Fibroblast of peridontal ligament (primary cell): Measurements from ENCODE around the gene NIPAL3.

ENCODE experiments used
- DNase-seq: peaks from one replicate; pipeline ENCODE4 v3.0.0-alpha.2; 2010; ENCODE audit errors: extremely low read depth

Gene NIPAL3

DNA sequence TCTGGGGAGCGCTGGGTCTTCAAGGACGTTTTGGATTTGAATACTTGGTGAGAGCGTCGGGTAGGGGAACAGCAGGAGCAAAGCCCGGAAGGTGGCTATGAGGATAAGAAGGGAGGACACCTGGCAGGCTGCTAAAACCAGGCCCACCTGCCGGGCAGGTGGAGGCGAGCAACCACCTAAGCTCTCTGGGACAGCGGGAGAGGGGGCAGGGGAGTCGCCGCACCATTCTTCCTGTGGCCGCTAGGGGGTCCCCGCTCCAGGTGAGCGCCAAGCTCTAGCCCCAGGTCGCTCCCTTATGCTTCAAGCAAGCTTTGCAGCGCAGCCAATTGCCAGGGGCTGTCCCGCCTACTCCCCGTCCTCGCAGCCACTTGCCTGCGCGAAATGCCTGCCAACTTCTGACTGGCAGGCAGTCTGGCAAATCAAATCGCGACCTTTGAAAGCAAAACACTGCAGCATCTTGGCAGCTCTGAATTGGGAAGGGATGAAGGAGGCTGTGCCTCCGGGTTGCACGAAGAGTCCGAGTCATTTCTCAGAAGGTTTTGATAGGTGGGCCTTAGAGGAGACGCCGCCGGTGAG lies at the start of gene NIPAL3:
TSS of gene NIPAL3 (plus strand) at position 469 of the 576 bp plus-strand sequence. CDS start 3,746 bp downstream, outside the sequence.
- peak; percentile 99 for DNase-seq

DNA sequence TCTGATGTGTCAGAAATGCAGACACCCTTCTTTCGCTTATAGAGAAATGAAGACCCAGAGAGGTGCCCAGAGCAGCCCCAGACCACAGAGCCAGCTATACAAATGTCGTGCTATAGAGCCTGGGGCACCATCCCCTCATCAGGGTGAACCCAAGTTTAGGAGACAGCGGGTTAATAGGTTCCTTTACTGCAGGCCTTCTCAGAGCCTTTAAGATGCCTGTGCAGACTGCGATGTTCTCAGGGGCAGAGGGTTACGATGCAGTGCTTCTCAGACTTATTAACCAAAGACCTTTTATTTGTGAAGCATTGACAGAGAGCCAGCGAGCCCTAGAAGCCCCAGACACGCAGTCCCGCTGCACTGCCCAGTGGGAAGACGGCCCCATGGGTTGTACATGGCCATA lies 48.9 kb upstream of the NIPAL3 start:
- no peak for DNase-seq

DNA sequence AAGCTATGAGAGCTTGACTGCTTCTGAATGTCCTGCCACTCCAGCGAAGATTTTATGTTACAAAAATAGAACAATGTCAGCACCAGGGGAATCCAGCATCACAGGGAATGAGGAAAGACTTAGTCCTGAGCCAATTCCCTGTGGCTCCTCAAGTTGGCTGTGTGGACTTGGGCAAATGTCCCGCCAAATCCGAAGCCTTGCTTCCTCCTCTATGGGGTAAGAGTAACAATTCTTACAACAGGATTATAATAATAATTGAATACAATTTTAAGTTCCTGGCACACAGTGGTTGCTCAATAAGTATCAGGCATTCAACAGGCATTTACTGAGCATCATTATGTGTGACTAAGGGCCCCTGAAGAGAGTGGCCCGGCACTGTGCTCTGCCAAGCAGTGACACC lies 46.4 kb upstream of the NIPAL3 start:
- peak; percentile 76 for DNase-seq

DNA sequence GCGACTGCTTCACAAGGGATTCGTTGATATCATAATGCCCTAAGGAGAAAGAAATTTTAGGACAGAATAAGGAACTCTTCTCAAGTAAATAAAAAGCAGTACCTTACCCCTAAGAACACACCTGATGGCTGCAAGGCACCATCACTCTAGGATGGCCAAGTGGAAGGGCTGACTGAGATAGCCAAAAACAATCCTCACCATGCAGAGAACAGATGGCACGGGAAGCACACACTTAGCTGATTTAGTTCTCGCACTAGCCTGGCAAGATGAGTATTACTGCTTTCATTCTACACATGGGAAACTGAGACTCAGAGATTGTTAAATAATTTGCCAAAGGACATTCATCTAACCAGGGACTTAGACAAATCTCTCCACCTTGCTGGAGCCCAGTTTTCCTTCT lies 45.8 kb upstream of the NIPAL3 start:
- no peak for DNase-seq

DNA sequence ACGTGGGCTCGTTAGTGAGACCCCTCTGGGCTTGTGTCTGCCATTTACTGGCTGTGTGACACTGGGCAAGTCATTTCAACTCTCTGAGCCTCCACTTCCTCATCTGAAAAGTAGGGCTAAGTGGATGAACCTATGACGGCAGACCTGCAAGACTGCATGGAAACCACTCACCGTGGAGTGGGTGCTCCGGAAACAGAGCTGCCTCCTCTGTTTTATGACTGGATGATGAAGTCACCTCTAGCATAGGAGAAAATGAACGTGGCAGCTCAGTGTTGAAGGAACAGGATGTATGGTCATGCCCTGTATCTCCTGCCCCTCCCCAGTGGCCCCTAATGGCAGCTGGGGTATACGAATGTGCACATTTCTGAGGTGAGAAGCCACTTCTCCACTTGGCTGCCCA lies 42.6 kb upstream of the NIPAL3 start:
- no peak for DNase-seq

DNA sequence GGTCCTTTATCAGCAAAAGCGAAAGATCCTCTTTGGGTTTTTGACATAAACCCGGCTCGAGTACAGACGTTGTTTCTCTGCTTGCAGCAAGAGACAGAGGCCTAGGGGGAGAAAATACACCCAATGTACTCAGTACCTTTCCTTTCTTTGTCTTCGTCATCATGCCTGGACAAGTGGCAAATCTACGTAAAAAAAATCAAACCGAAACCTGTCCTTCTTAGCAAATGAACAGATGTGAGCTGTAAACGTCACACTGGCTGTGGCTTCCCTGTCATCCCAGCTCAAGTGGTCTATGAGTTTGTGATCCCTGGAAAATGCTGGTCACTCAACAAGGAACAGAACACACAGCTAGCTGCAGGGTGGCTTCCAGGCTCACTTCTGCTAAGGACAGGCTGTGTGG lies 41.9 kb upstream of the NIPAL3 start:
- no peak for DNase-seq

DNA sequence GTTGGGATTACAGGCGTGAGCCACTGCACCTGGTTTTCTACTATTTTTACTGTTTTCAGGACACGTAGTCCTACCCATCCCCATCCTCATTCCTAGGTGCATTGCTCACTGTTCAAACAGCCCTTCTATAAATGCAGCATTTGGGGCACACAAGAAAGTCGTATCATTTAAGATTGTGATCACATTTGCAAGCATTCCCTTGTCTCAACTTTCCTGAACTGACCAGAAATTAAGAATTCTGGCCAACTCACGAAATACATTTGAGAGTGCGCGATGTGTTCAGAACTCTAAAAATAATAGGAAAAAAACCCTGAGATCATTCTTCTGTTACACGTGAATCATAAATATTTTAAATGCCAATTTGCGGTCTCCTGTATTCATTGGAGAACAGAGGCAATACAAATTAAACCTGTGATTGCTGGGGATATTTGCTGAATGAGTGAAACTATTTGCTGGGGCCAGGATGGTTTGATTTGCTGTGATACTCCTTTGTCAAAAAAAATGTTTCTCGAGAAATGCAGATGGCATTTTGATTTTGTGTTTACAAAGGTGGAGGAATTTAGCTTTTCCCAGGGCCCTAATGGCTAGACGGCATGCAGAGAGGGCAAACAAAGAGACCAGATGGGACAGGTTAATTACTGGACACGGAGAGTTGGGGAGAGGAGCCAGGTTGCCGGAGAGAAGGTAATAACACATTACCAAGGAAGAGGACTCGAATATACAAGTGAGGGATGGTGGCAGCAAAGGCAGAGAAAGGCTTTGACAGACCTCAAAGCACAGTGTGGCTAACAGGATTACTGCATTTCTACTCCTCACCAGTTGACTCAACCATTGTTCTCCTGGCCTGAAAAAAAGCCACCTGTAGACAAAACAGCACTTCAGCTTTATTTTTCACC lies 40.5 kb upstream of the NIPAL3 start:
- DNase-seq: no peak

DNA sequence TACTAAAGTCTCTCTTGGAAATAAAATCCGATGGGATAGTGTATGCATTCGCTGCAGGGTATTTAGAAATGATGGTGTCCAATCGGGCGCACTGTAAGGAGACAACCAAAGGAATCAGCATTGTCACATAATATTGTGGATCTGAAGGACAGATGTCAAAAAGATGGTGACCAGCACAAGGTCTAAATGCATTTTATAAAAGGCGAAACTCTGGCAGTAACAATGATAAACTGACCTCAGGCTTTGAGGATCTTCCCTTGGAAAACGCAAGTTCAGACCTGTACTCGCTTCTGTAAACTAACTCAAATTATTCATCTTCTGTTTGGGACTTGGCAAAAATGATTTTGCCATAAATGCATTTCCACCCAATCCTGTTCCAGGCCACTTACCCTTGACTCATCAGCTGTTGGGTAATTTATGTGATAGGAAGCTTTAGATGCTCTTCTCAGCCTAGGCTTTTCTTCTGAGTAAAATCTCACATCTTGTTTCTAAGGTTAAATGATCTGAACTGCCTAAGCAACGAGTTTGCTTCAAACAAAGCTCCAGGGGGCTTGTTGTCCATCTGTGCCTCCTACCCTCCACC lies 35.8 kb upstream of the NIPAL3 start:
- peak; percentile 78 for DNase-seq

DNA sequence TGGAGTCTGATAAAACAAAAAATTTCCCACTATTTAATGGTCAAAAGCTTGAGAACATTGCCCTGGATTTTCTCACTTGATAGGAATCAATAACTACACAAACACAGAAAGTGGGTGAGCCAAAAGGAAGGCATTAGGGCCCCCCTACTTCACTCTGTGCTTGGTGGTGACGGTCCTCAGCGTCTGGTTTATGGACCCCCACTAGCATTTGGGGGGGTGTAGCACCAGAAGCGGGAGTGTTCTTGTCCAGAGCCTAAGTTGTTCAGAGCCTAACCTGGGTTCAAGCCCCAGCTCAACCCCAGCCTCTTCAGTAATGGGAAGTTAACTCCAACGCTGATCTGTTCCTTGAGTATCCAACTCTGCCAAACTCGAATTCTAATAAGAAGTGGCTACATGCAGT lies 35.1 kb upstream of the NIPAL3 start:
- no peak for DNase-seq

DNA sequence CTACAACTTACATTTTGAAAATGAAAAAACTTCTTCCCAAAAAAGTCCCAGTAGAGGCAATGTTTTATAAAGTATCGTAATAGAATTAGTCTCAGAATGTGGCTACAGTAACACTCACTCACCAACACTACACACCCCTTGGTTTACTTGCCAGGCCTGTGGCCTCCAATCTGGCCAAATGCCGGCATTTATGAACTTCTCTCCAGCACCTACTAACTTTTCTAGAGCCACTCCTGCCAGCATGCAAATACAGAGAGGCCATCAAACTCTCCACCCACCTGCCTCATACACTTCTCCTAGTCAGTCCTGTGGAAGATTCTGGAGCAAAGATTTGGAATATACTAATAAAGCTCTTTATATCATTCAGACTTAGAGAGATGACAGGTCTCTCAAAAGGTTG lies 34.3 kb upstream of the NIPAL3 start:
- DNase-seq: no peak

DNA sequence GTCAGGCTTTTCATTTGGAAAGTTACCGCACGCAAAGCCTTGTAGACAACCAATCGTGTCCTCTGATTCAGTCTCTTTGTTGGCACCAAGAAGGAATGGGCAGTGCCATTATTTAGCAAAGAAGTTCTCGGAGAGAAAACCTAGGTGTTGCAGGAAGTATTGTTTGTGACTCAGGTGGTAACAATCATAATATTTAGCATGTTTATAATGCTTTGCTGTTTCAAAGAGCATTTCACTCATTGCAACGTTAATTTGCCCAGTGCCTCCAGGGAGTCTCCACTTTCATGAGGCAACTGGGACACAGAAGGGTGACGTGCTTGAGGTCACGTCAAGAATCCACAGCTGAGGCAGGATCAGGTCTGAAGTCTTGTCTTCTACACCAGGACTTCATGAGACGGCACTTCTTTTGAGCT lies 33.4 kb upstream of the NIPAL3 start:
- no peak for DNase-seq

DNA sequence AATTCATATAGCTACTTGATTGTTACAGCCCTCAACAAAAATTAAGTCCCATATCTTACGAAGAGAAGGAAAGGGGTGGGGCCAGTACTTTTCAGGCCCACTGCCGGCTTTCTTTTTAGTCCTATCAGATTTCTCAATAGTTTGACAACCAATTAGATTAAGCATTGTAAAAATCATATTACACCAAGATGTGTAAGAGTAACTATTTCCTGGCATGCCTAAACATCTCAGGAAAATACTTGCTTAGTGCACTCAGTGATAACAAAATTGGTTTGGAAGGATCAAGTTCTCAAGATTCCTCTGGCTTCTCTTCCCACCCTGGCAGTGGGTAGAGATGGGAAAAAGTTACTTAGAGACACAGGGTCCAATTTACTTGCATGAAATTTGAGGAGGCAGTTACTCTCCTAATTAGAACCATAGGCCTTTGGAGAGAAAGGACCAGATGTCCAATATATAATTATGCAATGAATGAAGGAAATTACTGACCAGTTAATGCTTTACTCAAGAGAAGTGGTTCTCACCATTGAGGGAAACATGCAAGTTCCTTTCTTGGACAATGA lies 32.1 kb upstream of the NIPAL3 start:
- DNase-seq: peak; percentile 81

DNA sequence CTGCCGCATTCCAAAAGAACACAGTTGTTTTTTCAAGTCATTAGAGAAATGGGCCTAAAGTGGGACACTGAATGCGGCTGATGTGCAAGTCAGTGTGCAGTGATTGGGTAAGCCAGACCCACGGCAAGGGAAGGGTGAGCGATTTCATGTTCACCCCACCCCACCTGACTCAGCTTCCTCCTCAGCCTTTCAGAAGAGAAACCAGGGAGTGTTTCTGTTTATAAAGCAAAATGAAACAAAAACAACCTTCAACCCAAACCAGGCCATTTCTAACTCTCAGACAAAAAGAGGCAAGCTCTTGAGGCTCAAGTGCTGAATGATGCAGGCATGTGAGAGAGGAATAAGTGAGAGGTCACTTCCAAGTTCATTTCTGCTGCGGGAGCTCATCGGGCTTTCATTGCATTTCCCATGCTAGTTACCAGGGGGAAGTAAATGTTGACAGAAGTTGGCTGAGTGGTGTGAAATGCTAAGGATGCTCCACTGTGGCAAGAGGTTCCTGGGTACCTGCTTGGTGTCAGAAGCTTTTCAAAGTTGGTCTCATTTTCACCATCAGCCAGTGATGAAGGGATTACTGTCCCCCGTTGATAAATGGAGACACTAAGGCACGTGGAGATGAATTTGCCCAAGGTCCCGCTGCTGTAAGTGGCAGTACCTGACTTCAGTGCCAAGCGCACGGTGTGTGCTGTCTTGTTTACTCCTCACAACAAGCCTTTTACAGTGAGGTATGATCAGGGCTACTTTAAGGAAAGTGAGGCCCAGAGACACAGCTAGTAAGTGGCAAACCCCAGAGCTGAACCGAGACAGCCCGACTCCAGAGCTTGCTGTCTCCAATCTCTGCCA lies 31.1 kb upstream of the NIPAL3 start:
- peak; percentile 78 for DNase-seq

DNA sequence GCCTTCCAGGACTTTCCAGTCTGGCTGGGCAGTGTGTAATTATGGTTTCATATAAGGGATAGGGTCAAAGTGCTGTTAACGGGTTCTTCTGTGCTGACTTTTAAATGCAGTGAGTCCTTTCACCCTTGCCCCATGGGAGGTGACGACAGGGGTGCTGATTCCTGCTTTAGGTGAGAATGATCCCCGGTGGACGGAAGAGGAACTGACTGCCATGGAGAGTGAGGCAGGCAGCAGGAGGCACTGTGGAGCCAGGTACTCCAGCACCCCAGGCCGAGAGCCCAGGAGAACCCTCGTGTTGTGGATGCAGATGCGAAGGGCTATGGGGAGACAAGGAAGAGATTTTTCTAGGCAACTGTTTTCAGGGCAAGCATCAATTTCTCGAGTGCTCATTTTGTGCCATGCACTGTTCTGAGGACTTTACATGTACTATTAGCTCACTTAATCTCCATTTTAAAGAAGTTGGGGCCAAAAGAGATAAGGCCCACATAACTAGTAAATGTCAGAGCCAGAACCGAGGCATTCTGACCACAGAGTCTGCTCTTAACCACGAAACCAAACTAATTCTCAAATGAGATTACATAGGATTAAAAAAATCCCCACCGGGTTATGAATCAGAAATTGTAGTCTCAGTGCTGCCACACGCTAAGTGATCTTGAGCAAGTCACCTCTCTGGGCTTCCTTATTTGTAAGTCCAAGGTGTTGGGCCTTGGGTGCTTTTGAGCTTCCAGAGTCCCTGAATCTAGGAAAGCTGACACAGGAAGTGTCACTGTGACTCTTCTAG lies 30.3 kb upstream of the NIPAL3 start:
- peak; percentile 66 for DNase-seq

DNA sequence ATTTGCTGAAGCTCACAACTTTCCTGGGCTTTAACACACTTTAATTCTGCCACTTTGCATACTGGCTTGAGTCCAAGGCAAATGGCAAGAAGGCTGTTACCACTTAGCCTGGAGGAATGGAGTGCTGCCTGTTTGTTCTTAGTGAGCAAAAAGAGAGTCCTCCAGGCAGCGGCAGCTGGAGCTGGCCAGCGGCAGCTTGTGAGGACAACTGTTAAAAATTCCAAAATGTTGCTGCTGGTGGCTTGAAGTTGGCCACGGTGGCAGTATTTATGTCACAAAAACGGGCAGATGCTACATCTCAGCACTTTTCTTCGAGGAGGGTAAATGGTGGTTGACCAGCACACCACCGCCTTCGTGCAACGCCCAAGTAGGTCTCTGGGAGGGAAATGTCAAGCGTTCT lies 29.4 kb upstream of the NIPAL3 start:
- DNase-seq: peak; percentile 37

DNA sequence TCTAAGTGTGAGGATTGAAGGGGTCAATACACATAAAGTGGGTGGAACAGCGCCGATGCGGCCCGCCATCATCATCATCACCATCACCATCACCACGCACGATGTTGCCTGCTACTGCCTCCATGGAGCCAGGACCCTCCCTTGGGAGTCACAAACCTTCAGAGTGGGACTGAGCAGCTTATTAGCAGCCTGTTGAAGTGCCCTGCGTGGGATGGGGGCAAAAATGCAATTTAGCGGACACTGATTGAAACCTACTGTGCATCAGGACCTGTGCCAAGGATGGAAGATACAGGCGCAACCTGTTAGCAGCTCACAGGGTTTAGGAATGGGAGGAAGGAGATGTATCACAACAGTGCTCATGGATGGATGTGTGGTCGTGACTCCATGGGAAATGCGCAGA lies 28.7 kb upstream of the NIPAL3 start:
- DNase-seq: no peak

DNA sequence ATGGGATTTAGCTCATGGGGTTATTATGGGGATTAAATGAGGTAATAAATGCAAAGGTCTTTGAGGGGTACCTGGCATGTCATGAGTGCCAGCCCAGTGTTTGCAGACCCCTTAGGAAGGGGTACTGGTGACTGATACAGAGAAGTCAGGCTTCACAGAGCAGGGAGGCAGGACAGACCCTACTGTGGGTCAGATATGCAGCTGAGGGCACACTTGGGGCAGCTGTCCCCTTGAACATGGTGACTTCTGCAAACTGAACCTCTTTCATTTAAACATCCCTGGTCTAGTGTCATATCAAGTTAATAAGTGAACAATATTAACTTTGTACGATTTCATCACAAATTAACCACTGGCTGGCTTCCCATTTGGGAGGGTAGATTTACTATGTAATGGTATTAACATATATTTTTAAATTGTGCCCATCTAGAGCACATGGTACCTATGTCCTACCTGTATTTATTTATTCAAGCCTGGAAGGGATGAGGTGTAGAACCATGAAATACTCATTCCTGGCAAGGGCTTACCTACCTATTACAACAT lies 27.9 kb upstream of the NIPAL3 start:
- no peak for DNase-seq

DNA sequence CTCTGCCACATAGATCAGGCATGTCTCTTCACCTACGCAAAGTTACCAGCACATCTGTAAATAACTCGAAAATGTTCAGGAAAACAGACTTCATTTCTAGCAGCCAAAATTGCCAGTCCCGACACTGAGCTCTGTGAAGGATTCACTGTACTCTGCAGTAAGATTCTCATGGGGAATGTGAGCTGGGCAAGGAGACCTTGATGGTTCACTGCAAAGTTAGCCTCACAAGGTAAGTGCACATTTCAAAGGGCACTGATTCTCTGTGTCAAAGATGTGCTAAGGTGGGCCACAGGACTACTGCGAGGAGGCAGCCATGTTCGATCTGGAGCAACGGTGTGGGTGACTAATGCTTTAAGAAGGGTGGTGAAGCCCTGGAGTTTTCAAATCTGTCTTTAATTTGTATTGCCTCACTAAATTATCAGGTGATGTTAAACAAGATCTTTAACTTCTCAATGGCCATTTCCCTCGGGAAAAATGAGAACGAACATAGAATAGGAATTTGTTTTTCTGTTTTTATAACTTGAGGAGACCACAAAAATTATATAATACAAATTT lies 27.2 kb upstream of the NIPAL3 start:
- peak; percentile 28 for DNase-seq

DNA sequence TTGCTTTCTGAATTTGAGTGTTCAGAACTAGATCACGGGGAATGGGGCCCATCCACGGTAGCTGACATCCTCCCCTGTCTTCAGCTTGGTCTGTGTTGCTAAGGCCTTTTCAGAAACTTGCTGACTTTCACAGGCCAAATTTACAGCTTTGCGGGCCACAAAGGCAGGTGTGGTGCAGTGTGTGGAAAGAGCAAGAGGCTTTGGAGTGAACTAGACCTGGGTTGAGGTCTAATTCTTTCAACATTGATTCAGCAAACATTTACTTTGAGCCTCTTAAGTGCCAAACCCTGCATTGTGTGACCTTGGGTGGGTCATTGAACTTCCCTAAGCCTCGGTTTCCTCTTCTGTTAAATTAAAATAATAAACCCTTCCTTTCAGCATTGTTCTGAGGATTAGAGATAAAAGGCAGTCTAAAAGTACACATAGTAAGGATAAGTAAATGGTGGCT lies 26.3 kb upstream of the NIPAL3 start:
- no peak for DNase-seq
